HG03571 (cell line): Measurements from ENCODE around the gene TMCO4.

Experiments
- ATAC-seq: cut with Tn5 transposase; IDR thresholded peaks from one replicate; pipeline ENCODE4 v1.9.1; 2021; ENCODE audit not compliant: unreplicated experiment

TMCO4 gene

DNA sequence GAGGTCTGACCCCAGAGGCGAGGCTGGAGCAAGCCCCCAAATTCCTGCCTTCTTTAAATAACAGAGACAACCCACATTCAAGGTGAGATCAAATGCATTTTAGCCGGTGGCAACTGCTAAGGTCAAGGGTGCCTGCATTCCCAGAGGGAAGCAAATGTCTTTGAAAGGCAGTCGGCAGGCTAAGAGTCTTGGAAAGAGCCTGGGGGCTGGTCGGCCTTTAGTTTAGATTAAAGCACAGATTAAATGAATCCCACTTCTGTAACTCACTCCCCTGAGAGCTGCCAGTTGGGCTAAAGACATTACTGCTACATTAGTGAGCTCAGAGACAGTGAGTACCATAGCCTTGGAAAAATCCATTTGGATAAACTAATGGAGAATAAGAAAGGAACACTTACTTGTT, 75.8 kb downstream of the TMCO4 start:
- ATAC-seq, result no peak

DNA sequence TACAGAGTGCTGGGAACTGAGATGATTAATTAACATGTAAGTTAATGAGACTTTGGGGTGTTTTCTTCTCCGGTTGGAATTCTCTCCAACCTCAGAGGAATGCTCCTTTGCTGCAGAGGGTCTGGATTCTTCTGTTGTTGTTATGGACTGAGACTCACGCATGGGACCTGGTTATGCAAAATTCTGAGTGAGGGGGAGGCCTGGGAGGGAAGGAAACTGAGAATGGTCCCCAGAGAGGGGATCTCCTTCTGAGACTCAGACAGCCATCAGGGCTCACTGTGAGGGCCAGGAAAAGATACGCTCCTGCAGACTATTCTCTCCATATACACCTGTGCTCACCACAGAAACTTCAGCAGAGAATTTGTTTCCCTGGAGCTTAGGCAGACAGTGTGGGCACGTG, 78.7 kb downstream of the TMCO4 start:
- ATAC-seq, result no peak

DNA sequence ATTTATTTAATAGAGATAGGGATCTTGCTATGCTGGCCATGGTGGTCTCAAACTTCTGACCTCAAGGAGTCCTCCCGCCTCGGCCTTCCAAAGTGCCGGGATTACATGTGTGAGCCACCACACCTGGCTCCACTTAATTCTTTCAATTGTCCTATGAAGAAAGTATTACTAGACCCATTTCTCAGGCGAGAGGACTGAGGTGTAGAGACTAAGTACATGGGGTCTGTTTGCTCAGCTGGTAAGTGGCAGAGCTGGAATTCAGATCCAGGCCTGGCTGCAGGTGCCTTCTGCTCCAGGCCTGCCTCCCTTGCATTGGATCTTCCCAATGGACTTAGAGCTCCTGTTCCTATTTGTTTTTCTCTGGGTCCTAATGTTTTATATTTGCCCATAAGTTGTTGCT, 79.5 kb downstream of the TMCO4 start:
- ATAC-seq, result no peak

DNA sequence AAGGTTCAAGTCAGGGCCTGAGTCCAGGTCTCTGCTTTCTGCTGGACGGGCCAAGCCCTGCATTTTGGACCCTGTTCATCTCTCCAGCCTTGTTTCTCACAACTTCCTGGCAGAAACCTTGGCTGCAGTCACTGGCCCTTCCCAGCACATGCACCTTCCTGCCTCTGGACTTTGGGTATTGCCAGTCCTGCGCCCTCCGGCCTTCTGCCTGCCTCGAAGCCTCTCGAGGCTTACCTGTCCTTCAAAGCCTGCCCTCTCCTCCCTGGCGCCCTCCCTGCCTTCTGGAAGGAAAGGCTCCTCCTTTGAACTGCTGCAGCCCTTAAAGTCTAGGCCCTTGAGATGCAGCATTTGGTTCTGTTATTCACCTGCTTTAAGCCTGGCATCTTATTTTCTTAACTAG, 82.2 kb downstream of the TMCO4 start:
- ATAC-seq, result no peak

DNA sequence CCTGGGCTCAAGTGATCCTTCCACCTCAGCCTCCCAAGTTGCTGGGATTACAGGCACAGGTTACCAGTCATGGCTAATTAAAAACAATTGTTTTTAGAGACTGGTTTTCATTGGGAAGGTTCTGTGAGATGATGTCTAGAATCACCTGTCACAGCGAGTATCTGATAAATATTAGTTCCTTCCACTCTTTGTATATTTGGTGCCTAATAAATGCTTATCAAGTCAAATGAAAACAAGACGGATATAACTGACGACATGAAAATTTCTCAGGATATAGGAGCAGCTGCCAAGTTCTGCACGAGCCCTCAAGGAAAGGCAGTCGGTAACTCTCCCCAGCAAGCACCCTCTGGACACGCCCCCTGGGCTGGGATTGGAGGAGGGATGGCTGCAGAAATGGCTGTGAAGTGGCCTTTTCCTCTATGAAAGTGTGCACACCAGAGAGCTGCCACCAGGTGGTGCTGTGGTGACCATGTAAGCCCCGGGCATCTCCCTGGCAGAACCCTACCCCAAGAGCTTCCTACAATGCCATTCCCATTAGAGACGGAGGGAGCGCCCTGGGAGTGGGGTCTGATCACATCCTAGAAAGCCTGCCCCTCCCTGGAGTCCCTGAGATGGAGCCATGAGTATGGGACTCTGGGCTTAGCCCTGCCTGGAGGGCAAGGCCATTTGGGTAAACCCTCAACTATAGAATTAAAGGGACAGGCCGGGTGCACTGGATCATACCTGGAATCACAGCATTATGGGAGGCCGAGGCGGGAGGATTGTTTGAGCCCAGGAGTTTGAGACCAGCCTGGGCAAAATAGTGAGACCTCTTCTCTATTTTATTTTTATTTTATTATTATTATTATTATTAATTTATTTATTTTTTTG, 84.1 kb downstream of the TMCO4 start:
- ATAC-seq, result no peak

DNA sequence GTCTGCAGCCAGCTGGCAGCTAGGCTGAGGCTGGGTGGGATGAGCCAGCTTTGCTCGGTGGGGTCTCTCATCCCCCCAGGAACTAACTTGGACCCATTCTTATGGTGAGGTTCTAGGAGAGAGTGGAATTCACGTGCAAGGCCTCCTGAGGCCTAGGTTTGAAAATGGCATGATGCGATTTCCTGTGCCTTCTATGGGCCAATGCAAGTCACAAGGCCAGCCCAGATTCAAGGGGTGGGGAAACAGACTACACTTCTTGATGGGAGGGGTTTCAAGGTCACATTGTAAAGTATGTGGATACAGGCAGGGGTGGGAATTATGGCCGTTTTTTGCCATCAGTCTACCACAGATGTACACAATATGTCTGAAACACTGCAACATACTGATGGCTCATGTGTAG, 86.8 kb downstream of the TMCO4 start:
- no peak for ATAC-seq

DNA sequence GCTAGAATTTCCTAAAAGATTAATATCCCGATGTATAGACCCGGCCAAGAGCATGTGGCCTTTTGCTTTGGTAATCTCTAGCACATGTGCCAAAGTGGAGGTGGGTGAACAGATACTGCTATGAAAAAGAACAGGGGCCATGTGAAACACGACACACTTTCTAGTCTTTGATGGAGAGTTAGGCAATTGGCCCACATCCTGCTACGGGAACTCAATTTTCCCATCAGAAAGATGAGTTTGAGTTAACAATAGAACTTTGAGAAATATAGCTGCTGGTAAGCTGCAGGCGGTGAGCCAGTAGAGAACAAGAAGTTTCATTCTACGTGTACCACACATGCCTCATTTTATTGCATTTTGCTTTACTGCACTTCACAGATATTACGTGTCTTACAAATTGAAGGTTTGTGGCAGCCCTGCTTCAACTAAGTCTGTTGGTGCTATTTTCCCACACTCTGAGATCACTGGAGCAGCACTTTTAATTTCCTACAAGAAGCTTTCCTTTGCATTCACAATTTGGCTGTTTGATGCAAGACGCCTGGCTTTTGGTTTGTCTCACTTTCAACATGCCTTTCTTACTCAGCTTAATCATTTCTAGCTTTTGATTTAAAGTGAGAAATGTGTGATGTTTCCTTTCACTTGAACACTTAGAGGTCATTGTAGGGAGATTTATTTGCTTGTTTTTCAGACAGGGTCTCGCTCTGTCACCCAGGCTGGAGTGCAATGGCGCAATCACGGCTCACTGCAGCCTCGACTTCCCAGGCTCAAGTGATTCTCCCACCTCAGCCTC, 88.7 kb downstream of the TMCO4 start:
- ATAC-seq, result peak; percentile 52

DNA sequence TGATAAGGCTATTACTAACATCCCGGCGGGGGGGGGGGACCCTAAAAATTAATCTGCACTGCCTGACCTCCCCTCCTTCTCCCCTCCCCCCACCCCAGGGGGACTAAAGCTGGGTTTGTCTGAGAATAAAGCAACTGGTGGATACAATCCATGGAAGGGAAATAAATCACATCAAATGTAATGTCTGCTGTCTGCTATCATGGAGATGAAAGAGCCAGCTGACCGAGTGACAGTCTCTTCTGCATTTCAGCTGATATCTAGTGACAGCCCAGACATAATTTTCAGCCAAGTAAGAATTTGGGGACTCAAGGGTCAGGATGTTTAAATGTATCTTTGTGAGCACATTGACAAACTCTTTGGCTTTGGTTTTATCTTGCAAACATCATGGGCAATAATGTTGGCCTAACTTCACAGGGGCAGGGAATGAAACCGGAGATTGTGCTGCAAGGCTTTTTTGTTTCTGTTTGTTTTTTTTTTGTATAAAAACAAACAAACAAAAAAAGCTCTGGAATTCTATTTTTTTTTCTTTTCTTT, 90.4 kb downstream of the TMCO4 start:
- ATAC-seq, result no peak

DNA sequence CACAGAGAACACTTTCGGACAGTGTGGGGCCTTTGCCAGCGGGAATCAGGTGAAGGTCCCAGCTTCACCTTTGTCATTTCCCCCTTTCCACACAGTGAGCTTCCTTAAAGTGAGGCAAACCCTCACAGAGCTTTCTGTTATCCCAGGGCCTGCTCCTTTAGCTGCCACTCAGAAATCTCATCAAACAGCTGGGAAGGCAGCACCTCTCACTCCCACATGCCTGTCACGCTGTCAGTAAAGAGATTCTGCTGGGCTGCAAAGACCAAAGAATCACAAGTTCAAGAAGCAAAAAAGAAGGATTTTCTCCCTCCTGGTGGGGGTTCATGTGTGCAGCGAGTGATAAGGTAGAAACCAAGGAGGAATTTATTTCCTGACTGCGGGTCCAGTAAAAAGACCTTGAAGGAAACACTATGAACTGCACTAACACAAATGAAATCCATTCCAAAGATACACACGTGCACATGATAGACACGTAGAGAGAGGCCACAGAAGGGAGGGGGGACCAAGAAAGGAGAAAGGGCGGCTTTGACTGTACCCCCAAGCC, 91.1 kb downstream of the TMCO4 start:
- ATAC-seq, result no peak

DNA sequence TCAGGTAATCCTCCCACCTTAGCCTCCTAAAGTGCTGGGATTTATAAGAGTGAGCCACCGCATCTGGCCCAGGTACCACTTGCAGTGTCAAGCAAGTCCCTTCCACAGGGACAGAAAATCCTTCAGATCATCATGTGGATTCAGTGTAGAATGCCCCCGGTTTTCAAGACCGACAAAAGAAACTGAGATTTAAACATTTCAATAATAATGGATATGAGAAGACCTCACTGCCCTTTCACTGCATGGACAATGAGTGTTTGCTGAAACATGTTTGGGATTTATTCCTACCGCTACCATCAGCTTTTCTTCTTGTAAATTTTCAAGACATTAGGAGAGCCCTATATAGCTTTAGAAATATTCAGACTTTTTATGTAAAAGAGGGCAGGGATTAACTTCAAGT, 93.6 kb downstream of the TMCO4 start:
- no peak for ATAC-seq

DNA sequence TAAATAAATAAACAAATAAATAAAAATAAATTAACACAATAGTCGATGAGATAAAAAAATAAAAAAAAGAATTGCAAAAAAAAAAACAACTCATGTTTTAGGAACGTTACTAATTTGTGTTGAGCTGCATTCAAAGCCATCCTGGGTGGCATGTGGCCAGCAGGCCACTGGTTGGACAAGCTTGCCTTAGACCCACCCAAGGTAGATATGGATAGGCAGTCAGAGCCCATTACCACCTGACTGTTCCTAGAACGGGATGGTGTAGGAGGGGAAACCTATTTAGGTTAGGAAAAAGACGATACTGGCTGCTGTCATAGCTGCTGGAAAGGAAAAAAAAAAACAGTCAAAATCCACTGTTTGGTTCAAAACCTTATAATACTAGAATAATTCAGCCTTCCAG, 94.3 kb downstream of the TMCO4 start:
- no peak for ATAC-seq

DNA sequence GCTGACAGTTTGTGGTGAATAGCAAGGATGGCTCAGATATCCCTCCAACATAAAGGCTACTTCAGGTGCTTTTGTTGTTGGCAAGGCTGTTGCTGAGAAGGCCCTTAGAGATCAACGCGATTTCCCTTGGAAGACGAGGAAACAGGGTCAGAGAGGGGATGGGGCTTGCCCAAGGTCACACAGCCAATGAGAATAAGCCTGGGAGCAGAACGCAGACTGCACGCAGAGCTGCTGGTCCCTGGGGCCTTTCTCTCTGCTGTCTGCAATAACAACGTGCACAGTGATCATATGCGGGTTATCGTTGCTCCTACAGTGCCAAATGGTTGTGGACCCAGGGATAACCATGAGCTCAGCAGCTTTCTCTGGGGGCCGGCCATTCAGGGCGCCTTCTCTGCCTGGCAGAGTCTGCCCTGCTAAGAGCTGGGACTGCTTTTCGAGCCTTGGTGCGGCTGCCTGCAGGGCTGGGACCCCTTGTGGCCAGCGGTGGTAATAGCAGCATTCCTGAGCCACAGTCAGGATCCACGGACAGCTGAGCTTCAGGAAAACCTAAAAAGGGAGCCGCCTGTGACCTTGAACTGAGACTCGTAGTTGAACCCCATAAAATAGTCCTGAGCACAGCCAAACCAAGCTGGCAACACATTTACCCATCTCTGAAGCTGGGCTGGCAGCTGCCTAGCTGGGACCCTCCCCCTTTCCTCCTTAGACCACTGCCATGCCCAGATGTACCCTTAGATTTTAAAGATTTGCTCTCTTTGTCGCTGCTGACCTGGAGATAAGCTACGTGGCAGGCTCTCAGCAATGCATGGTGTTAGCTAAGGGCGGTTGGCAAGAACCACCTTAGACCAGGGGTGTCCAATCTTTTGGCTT, 95.2 kb downstream of the TMCO4 start:
- ATAC-seq, result no peak

DNA sequence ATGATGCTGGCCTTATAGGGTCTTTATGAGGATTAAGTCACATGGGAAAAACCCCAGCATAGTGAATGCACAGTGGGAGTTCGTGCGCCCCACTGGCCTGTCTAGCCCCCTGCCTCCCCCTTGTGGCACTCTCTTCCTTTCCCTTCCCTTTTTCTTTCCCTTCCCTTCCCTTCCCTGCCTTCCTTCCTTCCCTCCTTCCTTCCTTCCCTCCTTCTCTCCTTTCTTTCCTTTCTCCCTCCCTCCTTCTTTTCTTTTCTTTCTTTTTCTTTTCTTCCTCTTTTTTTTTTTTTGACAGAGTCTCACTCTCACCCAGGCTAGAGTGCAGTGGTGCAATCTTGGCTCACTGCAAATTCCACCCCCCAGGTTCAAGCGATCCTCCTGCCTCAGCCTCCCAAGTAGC, 96.4 kb downstream of the TMCO4 start:
- no peak for ATAC-seq

DNA sequence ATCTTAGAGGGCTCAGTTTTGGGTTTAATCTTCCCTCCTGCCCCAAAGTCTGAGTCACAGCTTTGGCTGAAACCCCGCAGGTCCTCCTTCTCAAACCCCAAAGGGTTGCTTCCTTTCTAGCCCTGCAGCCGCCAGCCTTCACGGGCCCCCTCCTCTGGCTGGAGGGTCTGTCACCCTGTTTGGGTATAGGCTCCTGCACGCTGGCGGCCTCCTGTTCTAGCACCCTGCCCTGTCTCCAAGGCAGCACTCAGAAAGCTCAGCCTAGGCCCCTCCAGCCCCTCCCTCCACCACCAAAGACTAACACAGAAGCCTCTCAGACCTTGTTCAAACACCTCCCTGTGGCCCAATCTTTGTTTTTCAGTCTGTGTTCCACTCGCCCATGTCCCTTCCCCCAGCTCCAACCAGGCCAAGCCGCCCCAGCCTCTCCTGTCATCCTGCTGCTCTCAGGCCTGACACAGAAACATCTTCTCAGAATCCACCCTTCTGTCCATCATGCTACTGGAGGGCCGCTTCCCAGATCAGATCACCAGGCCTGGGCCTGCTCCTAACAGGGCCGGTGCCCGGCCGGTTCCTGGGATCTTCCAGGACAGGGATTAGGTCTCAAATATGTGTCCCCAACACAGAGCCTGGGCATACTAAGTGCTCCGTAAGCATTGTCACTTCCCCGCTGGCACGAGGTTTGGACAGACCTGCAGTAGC, 99.5 kb downstream of the TMCO4 start:
- no peak for ATAC-seq

DNA sequence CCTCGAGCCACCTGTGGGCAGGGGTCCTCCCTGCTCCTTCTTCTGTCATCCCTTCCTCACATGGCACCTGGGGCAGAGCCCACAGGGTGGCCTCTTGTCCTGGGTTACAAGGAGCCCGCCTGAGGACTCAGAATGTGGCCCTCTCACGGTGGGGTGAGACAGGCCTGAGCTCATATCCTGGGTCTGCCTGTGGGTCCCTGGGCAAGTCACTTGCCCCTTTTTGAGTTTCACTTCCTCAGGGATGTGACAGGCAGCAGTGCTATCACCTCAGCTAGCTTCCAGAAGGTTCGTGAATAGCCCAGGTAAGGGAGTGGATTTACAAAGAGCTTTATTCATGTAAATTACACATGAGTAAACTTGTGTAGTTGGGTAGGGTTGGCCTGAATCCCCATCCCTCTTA, 101.5 kb downstream of the TMCO4 start:
- no peak for ATAC-seq

DNA sequence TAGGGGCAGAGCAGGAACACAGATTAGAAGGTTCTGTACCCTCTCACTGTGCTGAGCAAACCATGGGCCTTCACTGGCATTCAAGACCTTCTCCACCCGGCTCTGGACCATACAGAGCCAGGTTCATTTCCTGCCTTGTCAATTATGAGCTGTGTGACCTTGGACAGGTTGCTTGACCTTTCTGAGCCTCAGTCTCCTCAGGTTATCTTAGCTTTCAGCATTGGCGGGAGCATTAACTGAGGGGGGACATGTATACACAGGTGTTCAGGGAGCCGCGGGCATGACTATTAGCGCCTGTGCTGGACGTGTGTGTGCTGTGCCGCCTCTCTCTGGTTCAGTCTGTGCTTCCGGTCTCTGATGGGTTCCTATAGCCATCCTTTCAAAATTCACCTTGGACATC, 102.9 kb downstream of the TMCO4 start:
- no peak for ATAC-seq

DNA sequence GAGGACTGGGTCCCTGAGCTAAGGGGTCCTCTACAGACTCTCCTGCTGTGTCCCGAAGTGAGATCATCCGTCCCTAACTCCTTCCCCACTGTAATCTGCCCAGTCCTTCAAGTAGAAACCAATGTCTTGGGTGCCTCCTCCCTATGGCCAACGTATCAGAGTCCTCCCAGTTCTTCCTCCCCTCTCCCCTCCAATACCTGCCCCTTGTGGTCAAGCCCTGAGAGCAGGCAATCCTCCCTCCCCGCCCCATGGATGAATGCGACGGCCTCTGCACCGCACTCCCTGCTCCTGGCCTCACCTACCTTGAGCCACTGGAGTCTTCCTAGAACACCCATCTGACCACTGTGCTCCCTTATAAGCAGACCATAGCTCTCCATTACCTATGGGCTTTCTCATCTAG, 103.9 kb downstream of the TMCO4 start:
- no peak for ATAC-seq

DNA sequence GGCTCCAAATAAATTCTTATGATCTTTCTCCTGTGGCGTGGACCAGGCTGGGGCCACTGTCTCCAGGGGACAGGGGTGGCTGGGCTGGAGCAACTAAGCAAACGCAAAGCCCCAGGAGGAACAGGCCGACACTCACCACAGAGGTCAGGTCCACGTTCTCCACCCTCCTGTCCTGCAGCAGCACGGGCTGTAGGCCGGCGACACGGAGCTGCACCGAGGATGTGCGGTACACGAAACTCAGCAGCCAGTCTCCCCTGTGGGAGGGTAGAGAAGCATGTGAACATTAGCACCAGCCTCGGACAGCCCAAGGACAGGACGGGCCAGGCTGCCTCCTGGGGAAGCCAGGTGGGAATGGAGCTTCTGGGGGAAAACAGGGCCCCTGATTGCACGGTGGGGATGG, 105.4 kb downstream of the TMCO4 start:
- ATAC-seq, result no peak

DNA sequence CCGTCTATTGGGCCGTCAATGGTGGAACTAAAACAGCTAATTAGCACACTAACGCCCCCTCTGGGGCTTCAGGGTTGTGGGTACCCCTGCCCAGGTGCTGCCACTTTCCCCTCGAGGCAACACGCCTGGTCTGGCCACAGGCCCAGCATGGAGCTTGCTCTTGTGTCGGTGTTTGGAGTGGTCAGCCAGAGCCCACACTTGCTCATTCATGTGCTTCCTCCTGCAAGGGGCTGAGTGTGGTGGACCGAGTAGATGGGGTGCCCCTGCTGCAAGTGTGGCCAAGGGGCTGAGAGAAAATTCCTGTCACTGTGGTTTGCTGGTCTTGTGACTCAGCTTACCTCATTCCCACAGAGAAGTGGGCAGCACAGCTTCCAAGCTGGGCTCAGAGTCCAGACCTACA, 109.4 kb downstream of the TMCO4 start:
- no peak for ATAC-seq

DNA sequence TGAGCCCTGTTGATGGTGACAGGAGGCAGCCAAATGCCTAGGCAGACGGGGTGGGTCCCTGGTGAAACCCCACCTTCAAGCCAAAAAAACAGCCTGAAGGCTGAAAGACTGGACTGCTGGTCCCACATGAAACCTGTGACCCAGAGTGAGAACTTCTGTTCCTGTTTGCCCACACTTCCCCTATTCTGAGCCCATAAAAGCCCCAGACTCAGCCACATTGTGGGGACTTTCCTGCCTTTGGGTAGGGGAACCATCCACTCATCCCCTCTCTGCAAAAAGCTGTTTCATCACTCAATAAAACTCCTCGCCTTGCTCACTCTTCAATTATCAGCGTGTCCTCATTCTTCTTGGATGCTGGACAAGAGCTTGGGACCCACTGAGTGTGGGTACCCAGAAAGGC, 109.9 kb downstream of the TMCO4 start:
- no peak for ATAC-seq
